CD4-positive, alpha-beta T cell treated with Interferon gamma for 1 hour (primary cell): Measurements from ENCODE around the gene ST8SIA6.

Source experiments
- DNase-seq: peaks from one replicate; pipeline ENCODE4 v3.0.0-alpha.2; 2020

Gene ST8SIA6

DNA sequence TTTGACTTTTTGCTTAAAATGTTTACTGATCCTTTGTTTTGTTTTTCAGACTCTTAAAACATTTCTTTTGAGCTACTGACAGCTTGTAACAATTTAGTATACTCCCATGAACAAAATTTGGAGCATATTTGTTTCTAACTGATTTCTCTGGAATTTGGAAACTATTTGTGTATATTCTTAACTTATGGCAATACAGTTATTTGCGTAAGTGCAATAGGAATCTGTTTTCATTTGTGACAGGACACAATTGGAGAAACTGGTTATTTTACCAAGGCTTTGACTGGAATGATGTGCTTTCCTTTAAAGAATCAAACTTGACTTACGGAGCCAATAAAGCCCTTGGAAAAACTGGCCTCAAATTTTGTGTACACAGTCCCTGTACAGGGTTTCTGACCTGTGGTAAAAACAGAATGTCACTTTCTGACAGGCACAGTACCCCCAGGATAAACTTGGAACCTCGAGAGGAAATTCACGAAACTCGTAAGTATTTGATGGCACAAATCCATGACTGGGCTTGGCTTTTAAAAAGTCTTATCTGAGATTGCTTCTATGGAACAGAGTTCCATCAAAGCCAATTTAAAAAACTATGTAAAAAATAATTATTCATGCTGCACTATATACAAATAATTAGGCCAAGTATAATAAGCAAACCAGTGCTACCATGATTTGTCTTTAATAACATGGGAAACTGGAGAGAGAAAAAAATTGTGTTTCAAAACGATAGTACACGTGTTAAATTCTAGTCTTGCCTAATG lies 70.4 kb downstream of the ST8SIA6 start:
- DNase-seq, result no peak

DNA sequence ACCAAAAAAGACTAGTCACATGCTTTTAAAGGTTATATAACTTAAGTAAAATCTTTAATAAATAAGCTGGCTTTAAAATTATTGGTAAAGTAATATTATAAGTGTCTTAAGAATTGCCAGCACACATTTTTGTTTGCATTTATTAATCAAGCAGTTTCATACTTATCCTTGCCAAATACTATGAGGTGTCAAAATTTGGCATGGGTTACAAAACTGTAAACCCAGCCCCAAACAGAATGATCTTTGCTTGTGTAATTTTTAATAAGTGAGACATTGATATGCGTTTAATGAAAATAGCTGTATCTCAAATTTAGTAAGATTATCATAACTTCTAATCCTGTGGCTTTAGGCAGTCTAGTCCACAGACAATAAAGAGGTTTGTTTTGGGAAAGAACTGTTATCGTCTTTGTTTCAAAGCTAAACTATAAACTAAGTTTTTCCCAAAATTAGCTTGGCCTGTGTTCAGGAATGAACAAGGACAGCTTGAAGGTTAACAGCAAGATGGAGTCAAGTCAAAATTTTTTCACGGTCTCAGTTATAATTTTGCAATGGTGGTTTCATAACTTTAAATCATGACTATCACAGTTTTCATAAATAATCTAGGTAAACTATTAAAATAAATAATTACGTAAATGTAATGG lies 72.8 kb downstream of the ST8SIA6 start:
- no peak for DNase-seq

DNA sequence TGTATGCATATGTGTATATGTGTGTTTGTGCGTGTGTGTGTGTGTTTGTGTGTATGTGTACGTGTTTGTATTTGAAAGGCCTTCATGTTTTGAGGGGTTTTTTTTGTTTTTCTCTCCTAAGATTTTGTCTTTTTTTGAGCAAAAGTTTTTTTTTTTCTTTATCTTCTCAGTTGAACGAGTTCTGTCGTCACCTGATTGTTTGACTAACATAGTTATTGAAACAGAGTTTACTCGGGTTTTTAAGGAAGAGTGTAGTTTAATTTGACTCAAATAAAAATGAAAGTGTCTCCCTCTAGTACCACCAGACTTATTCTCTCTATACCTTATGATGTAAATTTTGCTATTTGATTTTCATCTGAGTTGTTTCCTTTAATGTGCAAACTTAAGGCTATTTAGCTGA lies 73.5 kb downstream of the ST8SIA6 start:
- DNase-seq, result no peak

DNA sequence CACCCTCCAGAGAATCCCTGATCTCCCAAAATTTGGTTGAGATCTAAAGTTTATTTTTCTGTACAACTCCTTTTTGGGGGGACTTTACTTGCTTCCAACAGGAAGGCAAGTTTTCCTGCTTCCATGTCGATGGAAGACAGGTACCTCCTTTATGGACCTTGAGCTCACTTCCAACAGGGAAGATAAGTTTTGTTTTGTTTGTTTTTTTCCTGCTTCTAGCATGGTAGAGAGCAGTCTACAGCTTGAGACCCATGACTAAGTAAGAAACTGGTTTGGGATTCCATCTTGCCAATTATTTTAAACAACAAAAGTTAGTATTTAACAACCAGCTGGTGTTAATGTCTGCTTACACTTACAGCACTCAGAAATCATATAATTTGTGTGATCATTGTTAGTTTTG lies 74.4 kb downstream of the ST8SIA6 start:
- no peak for DNase-seq

DNA sequence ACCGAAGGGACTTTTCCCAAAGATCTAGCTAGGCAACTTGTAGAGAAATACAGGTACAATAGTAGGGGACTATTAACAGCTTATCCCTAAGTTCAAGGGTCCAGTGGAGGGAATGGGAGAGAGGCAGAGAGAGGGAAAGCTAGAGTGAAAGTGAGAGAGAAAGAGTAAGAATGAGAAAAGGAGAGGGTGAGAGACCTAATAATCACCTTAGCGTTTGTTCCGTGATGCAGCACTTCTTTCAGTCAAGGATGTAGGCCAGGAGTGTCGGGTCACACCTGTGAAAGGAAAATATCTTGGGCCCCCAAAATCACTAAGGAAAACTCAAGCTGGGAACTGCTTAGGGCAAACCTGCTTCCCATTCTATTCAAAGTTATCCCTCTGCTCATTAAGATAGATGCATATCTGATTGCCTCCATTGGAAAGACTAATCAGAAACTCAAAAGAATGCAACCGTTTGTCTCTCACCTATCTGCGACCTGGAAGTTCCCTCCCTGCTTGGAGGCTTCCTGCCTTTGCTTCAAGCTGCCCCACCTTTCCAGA lies 75.2 kb downstream of the ST8SIA6 start:
- DNase-seq, result no peak

DNA sequence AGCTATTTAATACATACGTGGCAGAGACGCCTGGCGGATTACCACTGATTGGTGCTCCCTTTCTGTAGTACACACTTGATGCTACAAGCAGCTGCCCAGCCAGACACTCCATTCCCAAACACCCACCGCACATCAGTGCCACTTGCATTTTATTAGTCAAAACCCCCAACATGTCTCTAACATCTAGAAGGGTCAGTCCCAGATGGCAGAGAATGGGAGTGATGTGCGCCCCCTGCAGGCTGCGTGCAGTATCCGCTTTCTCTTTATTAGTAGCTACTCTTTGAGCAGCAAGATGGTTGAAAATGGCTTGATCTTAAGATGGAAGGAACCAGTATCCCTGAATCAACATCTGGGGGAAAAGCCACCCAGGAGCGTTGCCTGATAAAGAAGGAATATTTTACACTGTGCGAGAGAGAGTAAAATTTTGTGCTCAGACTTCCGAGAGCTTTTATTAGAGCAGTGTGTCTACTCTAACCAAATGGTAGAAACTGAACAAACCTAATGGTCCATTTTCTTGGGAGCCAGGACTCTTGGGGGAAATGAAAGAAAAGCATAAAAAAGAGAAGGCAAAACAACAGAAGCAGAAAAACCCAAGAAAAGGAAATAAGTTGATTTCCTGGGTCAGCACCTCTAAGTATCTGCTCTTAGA lies 78.3 kb downstream of the ST8SIA6 start:
- DNase-seq, result no peak

DNA sequence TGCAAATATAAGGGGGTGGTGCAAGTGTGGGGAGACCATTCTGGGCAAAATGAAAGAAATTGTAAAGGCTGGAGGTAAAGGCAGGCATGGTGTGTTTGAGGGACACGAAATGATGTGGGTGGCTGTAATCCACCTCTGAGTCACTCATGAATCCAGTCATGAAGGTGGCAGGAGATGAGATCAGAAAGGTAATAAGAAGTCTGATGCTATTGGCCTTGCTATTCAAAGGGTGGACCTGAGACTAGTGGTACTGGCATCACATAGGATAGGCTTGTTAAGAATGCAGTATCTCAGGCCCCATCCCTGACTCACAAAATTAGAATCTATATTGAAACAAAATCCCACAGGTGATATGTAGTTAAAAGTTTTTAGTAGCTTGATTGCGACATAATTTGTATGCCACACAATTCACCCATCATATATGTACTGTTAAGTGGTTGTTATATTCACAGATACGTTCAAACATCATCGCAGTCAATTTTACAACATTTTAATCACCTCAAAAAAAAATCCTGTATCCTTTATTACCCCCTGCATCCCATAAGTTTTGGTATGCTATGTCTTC lies 85.6 kb downstream of the ST8SIA6 start:
- DNase-seq, result no peak

DNA sequence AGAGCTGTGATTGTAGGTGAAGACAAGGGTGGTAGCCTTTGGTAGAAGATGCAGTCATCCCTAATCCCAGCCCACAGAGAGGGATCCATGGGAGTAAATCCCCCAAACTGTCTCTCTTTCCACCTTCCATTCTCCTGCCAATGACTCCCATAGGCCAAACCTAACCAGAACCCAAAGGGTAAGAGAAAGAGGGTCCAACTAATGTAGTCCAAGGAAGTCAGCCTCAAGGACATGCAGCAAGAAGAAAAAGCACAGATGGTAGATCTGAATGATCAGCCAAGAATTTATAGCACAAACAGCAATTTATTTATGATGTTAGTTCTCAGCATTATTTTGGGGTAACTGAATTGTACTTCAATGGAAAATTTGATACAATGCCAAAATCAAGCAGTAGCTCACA lies 87.7 kb downstream of the ST8SIA6 start:
- DNase-seq, result no peak

DNA sequence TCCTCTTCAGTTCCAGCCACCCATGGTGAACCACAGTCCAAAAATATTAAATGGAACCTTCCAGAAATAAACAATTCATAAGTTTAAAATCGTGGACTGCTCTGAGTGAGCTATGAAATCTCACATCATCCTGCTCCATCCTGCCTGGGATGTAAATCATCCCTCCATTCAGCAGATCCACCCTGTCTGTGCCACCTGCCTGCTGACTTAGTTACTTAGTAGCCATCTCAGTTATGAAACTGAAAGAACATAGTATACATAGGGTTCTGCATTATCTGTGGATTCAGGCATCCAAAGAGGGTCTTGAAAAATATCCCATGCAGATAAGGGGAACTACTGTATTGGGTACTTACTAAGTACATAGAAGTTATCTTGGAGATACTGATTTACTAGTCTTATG lies 89.0 kb downstream of the ST8SIA6 start:
- DNase-seq, result no peak

DNA sequence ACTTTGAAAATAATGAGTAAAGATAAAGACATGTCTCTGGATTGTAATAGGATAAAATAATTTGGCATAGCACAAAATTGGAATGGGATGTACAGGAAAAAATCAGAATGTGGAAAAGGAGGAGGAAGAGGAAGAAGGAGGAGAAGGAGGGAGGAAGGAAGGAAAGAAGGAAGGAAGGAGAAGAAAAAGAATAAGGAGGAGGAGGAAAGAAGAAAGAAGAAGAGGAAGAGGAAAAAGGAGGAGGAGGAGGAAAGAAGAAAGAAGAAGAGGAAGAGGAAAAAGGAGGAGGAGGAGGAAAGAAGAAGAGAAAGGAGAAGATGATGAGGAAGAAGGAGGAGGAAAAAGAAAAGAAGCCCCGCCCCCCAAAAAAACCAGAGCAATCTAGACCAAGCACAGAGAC lies 95.9 kb downstream of the ST8SIA6 start:
- no peak for DNase-seq

DNA sequence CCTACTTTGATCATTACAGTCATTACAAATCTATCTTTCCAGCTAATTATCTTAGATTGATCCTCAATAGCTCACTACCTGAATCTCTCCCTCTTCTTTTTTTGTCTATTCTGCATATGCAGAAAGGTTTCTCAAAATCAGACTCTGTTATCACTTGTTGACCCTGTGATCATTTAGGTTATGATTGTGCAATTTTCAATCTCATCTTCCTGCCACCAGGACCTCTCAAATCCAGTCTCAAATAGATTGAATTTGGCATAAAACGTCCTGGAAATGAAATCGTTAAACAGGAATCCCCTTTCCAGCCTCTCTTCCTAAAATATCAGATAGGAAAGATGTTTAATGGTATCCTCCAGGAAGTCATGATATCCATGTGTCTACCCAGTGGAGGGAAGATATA lies 96.6 kb downstream of the ST8SIA6 start:
- no peak for DNase-seq

DNA sequence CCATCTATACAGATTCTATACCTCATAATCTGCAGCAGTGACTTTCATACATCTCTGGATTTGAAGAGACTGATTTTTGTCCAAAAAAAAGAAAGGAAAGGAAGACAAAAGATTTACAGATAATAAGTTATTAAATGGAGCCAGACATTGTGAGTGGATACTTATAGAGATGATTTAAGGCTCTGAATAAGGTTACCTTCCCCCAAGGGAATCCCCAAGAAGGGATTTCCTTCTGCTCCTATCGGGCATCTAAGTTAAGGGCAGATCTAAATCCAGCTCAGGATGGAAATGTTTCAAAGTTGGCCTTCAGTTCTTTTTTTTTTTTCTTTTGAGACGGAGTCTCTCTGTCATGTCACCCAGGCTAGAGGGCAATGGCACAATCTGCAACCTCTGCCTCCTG lies 97.6 kb downstream of the ST8SIA6 start:
- DNase-seq, result no peak

DNA sequence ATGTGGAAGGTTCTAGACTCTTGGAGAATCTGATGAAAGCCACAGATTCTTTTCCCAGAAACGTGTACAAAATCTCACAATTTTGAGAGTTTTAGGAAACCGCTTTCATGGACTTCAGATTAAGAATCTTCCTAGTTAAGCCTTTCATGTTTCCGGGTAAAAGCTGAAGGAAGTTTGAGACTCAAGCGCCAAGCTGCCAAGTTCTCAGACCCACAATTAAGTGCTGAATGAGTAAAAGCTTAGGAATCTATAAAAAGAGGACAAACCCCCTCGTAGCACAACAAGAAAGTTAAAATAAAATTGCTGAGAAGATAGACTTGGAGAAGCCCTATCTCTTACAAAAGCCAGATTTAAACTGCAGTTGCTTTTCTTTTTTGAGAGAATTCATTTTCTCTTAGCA lies 99.6 kb downstream of the ST8SIA6 start:
- no peak for DNase-seq

DNA sequence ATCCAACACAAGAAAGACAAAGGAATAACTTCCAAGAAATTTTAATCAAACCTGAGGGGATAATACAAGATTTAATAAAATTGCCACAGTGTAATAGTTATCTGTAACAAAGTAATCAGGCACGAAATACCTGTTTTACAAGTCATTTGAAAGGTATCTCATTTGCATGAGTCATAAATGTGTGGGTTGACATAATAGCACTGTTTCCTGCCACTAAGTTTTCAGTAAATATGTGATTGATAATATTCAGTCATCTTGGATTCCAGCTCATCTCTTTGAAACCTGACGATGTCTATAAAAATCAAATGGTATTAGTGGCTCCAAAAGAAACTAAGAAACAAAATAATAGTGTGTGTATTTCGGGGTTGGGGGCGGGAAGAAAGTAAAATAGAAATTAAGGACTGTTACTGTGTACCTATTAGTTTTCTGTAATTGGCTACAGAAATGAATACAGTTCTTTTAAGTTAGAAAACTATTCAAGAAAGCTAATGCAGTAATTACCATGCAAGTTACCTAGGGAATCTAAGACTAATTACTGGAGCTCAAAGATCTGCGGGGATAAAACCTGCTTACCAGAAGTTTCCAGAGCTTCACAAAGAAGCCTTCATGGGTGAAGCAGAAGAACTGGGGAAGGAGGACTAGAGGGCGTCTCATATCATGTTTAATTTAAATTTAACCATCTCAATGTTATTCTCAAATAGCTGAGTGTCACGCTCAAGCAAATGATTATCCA lies 100.7 kb downstream of the ST8SIA6 start:
- DNase-seq, result no peak

DNA sequence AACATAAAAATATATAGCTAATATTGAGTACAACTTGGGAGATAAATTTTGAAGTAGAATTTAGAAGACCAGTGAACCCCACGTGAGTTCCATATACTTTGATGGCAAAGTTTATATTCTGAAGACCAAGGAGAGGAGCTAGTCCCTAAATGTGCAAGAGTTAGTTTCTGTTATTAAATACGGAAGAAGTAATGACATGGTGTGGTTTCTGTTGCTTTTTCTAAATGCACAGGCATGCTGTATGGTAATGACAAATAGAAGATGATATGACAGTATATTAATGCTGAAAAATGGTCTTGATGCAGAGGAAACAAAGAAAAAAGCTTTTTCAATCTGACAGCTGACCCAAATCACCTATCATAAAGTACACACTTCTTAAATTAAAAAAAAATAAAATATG lies 101.8 kb downstream of the ST8SIA6 start:
- no peak for DNase-seq

DNA sequence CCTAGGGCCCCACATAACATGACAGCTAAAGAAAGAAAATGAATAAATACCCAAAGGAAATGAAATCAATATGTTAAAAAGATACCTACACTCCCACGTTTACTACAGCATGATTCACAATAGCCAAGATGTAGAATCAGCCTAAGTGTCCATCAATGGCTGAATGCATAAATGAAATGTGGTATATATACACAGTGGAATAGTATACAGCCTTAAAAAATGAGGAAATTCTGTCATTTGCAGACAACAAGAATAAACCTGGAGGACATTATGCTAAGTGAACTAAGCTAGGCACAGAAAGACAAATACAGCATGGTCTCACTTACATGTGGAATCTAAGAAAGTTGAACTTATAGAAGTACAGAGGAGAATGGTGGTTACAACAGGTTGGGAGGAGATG lies 102.9 kb downstream of the ST8SIA6 start:
- DNase-seq, result no peak

DNA sequence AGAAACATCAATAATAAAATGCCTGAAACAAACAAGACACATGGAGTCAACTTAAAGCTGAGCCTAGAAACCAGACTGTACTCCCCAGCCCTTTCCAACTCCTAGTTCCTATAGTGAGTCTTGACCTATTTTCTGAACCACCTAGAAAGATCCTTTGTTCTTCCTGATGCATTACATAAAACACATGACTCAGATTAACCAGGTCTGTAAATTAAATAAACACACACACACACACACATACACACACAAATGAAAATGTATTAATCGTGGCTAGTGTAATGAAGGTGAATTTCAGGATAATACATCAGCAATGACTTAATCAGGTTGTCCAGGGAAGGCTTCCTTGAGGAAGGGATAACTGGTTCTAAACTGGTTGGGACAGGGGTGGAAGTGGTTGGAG lies 104.7 kb downstream of the ST8SIA6 start:
- no peak for DNase-seq

DNA sequence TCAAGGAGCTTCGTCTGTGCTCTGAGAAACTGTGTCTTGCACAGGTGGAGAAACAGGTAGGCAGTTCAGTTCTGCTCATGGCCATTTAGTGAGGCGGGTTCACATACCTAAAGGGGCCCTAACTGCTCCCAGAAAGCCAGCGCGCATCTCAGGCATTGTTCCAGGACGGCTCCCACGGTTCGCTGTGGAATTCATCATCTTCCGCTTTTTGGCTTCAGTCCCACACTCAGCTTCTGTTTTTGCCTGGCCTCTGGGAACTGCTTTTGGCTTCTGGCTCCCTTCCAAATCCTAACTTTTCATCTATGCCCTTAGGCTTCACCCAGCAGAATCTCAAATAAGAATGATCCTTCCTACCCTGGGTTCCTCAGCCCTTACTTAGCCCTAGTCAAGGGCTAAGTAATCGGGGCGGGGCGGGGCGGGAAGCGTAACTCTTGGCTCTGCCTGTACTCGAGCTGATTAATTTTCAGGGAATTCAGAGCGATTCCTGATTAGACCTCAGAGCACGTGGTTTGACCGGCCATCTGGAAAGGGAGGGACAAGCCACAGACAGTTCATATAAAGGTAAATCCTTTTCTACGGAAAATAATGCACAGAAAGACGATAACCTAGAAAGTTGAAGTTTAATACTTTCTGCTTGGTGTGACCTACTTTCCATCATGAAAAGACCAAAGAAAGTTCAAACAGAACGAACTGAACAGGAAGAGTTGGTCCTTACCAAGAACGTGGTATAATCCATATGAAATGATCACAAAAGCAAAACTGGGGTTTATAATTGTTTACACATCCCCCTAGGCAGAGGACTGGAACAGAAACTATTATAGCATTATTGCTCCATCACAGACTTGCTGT lies 105.7 kb downstream of the ST8SIA6 start:
- no peak for DNase-seq

DNA sequence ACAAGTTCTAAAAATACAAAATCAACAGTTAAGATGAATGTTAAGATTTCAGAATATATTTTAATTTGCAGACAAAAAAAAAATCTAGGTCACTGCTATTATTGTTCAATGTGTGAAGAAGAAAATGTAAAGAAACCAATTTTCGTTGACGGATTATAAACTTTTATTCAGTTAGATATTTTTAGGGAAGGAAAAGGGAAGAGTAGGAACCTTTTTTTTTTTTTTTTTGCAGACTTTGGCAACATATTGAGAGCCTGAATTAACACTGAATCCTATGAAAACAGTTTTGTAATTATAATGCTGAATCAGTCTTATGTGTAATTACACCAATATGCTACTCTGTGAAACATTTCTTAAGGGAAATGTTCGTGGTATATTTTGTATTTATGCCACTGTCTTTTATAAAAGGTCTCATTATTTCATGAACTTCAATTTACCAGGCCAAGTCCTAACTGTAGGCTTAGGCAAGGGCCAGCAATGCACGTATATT lies 106.3 kb downstream of the ST8SIA6 start:
- DNase-seq, result no peak

DNA sequence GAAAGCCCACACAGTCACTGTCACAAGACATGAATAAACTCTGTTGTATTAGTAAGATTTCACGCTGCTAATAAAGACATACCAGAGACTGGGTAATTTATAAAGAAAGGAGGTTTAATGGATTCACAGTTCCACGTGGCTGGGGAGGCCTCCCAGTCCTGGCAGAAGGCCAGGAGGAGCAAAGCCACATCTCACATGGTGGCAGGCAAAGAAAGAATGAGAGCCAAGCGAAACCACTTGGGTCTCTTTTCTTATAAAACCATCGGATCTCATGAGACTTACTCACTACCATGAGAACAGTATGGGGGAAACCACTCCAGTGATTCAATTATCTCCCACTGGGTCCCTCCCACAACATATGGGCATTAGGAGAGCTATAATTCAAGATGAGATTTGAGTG lies 110.2 kb downstream of the ST8SIA6 start:
- no peak for DNase-seq

DNA sequence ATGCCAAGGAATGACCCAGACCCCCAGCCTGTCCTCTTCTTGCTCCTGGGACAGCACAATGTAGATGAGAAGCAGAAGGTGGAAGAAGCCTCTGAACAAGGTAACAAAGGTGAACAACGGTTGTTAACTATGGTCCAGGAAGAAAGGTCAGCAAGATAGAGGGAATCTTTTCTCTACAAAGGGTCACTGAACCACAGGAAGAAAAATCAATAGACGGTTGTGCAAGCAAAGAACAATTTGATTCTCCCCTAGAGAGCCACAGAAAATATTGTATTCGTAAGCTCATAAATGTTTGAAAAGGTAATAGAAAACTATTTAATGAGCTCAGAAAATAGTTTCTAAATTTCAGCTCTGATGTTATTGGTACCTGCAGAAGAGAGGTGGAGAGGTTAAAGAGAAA lies 111.3 kb downstream of the ST8SIA6 start:
- no peak for DNase-seq
